GM20000 (cell line): ENCODE data around the gene BCOR.

Experiments used
- DNase-seq: peaks from one replicate; pipeline ENCODE4 v3.0.0; 2012; ENCODE audit warnings: low spot score
- CTCF ChIP-seq: IDR thresholded peaks from 2 replicates; pipeline ENCODE4 v1.5.1; 2012; ENCODE audit warnings: mild to moderate bottlenecking, control low read depth; ENCODE audit errors: extremely low read depth, missing control alignments

Gene BCOR

GRCh38 chrX:40030205-40030604 lies 67.6 kb downstream of the BCOR start:
- TF ChIP-seq CTCF: no peak
- no peak for DNase-seq

- TF ChIP-seq CTCF: no peak
- peak; percentile 7 for DNase-seq
Measured at GRCh38 chrX:40022421-40022820, 75.3 kb downstream of the BCOR start.

GRCh38 chrX:40021647-40022046 lies 76.1 kb downstream of the BCOR start:
- no peak for TF ChIP-seq CTCF
- DNase-seq: no peak

GRCh38 chrX:40019541-40019940 lies 78.2 kb downstream of the BCOR start:
- TF ChIP-seq CTCF: no peak
- DNase-seq: no peak

GRCh38 chrX:40018041-40018440 lies 79.7 kb downstream of the BCOR start:
- DNase-seq: no peak
- TF ChIP-seq CTCF: no peak

GRCh38 chrX:40016749-40017148 lies 81.0 kb downstream of the BCOR start:
- DNase-seq: no peak
- TF ChIP-seq CTCF: no peak

- no peak for TF ChIP-seq CTCF
- no peak for DNase-seq
Measured at GRCh38 chrX:40015693-40016092, 82.1 kb downstream of the BCOR start.
